NCI-H748 treated with DMSO at 0.1 percent for 48 hours (cell line): Measurements from ENCODE around the gene ATG7.
A peak's percentile ranks its signal among the peaks of the same experiment; 100 is the strongest.
"Not testable (repeated sequence)": the region's sequence is repeated elsewhere in the genome, so short reads cannot be mapped to it uniquely, and the experiment has no call there.

ENCODE experiments used
- DNase-seq: peaks from one replicate; lab custom pipeline; 2025; lab: John Stamatoyannopoulos, UW

ATG7 gene

DNA sequence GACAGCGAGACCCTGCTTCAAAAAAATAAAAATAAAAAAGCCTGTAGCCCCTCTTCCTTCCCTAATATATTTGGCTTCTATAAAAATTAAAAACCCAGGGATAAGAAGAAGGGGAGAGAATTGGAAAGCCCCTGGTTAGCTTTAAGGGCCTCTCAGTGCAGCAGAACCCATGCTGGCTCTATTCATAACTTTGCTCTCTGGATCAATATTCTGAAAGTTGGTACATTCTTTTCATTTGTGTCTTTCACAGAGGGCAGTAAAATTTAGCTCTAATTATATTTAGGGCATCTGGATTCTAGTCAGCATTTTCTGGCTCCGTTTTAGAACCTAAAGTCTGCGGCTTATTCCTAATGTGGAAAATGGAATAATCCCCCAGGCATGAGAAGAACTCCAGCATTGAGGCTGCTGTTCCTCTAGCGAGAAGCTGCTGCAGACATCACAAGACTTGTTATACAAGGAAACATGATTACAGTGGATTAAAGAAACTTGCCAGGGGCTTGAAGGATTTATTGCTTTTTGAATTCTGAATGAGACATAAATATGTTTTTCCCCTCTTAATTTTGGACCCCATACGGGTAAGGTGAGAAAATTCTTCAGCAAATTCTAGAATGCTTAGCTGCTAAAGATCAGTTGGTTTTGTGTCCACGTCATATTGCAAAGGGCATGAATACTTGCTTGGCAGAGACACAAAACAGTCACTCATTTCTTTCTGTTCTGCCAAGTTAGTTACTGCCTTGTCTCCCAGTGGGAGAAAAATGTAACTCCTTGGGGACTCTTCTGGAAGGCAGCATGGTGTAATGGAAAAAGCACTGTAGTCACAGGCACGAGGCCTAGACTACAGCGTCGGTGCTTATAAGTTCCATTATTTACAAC is 193.8 kb downstream of the ATG7 start:
- DNase-seq, result no peak

DNA sequence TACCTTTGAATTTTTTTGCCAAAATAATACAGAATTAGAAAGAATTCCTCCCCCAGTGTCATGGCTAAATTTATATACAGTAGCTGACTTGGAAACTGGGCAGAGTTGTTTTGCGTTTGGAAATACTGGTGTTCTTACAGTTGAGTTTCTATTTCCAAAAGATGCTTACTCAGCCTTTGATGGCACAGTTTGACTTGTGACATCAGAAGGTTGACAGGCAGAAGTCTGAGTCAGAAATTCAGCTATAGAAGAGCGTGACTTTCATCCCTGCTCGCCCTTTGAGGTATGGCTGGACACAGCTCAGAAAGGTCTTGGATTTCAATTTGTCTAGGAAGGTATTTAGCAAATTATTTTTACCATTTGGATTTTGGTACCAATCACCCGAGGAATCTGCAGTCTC is 195.7 kb downstream of the ATG7 start:
- DNase-seq, result no peak

DNA sequence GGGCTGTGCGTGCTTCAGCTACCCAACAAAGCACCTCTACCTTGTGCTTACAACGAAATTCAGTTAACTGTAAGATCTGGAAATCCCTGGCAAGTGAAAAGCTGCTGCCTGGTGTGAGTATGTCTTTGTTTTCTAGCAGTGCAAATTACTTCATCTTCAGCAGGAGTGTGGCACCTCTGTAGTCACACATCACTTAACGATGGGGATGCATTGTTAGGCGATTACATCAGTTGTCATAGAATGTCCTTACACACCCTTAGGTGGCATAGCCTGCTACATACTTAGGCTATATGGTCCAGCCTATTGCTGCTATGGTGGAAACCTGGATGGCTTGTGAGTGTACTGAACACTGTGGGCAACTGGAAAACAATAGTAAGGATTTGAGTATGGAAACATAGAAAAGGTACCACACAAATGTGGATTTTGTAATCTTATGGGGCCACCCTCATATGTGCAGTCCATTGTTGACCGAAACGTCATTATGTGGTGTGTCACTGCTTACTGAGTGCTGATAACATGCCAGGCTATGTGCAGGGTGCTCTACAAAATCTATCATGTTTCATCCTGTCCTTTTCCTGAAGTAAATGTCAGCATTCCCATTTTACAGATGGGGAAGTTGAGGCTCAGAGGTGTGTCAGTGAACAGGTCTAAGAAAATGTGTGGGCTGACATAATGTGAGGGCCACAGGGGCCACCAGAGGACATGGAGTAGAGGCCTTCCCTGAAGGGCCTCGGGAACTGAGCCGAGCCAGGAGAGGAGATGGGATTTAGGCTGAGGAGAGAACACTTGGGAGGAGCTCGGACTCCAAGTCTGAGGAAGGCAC is 198.0 kb downstream of the ATG7 start:
- no peak for DNase-seq

DNA sequence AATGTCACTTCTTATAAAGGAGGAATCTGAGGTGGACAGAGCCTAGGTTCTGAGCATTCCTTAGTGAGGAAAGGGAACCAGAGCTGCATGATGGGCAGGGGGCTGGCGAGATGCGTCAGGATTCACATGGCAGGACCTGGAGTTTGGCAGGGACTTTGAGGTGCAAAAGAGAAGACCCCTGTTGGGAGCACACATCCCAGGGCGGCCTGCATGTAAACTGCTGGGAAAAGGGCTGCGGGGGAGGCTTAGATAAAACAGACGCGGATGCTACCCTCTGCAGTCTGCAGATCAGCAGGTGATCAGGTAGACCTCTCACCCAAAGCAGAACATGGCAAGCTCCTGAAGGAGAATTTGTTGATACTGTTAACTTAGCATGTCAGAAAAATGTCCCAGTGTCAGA is 203.1 kb downstream of the ATG7 start:
- no peak for DNase-seq

DNA sequence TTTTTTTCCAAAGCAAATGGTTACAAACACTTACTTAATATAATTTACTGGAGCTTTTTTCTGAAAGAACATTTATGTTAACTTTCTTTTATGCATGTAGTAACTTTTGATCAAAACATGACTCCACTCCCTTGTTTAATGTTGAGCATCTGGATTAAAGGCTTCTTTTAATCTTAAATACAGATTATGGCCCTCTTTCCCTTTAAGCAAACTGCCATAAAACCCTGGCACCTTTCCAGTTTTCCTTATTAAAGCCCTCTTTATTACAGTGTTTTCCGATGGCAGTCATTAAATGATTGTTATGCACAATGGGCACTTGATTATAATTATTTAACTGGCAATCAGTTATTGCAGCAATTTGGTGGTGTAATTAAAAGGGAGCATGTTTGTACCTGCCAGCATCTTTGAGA is 204.5 kb downstream of the ATG7 start:
- peak; percentile 92 for DNase-seq

DNA sequence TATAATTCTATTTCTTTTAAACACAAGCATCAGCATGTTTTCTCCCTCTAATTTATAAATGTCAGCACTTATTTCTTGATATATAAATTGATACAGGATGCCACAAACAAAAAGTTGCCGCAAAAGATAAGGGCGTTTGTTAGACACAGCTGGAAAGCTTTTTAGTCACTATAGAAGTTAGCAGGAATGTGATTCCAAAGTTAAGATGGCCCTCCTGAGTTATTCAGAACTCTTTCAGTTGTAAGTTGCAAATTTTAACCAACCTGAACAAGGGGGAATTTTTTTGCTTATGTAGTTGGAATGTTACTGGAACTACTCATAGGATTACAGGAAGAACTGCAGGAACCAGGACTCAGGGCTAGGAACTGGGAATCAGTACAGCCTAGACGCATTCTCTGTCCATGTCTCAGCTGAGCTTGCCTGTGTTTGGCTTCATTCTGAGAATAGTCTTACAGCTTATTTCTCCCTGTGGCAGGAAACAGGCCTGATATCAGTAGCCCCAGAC is 205.3 kb downstream of the ATG7 start:
- DNase-seq, result no peak

DNA sequence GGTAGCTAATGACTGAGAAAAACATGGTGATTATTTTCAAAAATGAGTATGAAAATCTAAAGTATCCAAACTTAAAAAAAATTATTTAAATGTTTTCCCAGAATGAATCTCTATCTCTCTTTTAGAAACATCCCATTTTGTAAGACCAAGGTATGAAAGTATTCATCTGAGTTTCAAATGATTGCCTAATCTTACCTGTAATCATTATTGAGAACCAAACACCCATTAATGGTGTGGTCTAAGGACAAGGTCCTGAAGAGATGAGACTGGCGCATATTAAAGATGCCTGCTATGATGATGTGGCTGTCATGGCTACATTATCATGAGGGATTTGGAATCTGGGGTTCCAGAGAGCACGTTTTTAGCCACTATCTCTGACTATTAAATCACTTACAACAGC is 206.0 kb downstream of the ATG7 start:
- DNase-seq, result no peak

DNA sequence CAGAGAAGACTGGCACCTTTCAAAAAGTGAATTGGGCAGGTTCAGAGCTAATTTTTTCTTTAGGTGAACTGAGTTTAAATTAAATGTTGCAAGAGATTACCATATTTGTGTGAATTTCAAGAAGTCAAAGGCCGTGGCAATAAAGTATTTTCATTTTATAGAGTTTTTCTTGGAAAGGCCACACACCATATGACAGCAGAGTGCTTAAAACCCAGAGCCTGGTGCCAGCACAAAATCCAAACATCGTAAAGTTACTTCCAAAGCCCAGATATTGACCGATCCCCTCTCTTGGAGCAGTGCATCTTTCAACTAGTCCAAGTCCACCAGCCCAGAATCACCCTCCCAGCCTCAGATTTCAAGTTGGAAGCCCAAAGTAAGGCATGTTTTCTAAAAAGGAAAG is 207.0 kb downstream of the ATG7 start:
- DNase-seq, result no peak

DNA sequence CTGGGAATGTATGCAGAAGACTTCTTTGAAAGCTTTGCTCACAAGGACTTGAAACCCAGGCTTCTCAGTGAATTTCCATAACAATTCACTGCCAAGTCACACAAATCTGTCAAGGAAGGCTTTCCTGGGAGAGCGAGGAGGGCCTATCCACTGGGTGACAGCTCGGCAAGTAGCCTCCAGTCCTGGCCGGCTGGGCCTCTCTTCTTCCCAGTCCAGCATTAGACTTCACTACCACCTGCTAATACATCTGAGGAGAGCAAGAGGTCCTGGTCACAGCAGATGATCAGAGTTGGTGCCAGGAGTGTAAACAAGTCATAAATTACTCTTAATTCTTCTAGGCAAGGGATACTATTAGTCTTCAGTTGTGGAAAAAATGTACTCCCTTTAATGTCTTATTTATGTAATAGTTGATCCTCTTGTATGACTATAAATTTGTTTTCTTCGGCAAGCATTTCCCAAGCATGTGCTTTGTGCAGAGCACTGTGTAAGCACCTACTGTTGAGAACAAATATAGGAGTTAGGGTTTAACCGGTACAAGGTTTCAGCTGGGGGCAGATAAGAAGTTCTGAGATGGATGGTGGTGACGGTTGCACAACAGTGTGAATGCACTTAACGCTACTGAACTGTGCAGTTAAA is 208.6 kb downstream of the ATG7 start:
- peak; percentile 53 for DNase-seq

DNA sequence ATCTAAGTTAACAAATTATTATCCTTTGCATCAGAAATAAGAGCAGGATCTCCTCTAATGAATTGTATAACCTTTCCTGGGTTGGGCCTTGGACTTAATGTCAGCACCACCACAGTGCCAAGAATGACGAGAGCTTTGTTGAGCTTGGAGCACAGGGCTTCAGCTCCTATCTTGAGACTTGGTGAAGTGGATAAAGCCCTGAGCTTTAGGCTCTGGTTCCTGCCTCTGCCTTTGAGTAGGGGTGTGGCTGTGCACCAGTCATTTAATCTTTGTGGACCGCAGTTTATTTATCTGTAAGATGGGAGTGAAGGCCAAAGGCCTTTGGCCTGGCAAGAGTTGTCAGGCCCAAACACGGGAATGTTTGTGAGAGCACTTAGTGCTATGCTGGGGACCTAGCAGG is 209.4 kb downstream of the ATG7 start:
- no peak for DNase-seq

DNA sequence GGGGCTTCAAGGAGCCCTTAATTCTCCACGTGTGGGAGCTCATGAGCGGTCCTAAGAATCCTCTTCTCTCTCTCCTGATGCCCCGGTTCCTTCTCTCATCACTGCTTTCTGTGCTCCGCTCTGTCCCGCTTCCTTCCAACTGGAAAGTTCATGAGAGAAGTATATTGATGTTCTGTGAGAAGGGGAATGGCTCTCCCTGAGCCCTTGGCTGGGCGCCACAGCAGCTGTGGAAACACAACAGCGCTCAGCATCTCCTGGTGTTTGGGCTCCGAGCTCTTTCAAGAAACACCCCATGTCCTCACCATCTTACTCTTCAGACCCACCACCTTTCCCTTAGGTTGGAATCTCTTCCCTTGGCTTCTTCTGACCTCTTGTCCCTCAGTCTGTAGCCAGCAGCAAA is 209.8 kb downstream of the ATG7 start:
- no peak for DNase-seq

DNA sequence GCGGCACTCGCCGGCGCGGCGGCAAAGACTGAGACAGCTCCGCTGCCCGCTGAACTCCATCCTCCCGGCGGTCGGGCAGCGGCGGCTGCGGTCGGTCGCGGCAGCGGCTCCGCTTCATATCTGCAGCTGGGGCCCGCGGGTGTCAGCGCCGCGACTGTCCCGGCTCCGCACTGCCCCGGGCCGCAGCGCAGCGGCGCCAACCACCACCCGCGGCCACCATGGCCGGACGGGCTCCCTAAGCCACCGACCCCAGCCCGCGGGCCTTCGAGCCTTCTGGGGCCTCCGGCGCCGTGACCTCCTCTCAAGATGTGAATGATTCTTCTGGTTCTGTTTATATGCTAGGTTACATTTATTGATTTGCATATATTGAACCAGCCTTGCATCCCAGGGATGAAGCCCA is 216.2 kb downstream of the ATG7 start:
- not testable (repeated sequence) for DNase-seq

DNA sequence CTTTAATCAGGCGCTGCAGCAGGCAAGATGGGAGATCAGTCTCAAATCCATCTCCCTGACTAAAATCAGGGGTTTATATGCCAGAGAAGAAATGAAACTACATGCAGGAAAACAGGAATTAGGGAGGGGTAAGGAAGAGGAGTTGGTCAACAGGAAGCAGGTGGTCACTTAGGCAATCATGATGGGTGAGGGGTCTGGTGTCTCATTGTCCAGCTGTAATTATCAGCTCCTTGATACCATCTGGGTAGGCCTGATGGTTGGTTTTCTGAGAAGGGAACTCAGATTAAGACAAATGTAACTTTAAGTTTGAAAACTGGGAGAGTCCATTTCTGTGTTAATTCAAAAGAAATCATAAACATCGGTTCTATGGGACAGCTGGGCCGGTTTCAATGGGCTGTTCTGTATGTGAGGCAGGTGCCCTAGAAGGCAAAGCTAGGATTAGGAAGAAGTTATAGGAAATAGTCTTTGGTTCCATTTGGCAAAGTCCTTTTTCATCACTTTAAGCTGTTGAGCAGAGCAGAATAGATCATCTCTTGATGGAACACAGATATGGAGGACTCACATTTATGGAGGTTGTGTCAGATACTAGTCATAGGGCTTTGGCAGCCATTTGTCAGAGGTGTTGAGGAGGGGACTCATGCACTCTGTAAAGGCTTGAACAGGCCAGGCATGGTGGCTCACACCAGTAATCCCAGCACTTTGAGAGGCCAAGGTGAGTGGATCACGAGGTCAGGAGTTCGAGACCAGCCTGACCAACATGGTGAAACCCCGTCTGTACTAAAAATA is 222.1 kb downstream of the ATG7 start:
- no peak for DNase-seq

DNA sequence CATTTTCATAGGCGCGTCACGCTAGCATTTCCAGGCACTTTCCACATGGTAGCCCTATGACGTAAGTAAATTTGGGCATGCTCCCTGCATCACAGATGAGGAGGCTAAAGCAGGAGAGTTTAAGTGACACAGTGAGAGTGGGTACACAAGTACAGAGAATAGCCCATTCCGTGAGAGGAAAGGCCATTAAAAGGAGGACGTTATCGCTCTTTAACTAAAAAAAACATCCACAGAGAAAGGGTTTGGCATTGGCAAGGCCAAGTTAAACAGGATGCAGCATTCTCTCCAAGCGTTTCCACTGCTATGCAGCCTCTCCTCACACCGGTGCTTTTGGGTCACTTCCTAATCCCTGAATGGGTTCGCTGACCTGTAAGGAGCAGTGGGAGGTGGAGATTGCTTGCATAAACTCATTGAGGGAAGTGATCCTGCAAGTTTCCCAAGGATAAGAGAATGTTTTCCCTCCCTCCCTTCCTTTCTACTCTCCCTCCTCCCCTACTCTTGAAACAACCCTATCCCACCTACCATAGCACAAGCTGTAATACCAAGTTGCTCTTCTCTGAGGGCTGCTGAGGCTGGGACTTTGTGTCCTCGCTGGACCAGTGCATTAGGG is 223.9 kb downstream of the ATG7 start:
- no peak for DNase-seq

DNA sequence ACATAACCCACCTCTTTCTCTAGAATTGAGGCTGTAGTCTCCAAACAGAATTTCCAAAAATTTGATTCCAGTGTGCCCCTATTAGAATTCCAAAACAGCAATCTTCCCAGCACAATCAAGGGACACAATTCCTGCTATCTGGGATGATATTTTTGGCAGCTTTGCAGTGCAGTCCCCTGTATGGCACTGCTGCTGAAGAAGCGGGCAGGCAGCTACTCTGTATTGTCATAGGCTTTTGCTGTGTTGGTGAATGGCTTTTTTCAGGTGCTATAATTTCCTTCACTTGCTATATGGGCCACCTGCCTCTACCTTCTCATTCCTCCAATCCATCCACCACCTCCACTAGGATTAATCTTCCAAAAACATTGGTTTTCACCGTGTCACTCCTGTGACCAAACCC is 226.0 kb downstream of the ATG7 start:
- no peak for DNase-seq

DNA sequence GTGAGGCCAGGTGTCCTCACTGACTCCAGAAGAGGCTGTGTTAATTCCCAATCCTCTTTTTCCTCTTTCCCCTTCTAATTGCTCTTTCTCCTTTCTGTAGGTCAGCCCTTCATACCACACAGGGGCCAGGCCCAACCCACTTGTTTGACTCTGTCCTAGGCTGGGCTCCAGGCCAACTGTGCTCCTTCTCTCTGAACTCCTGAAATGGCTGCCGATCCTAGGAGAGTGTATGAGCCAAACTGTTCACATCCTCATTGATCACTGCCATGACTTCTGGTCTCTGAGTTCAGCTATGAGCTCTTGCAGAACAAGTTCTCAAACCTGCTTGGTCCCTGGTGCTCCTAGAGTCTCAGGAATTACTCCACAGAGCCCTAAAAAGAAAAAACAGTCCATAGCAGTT is 226.4 kb downstream of the ATG7 start:
- DNase-seq, result peak; percentile 10

DNA sequence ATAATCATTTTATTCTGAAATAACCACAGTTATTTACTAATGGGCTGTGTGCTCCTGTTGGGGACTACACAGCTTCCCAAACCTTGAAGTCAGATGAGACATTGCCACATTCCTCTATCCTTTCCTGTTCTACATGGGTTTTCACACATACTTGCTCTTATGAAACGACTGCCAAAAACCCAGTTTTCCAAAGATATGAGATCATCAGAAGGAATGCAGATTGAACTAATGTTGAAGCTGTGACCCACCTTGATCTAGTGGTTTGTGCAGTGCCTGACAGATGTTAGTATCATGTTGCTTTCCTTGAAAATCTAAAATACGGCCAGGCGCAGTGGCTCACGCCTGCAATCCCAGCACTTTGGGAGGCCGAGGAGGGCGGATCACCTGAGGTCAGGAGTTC is 226.9 kb downstream of the ATG7 start:
- no peak for DNase-seq

DNA sequence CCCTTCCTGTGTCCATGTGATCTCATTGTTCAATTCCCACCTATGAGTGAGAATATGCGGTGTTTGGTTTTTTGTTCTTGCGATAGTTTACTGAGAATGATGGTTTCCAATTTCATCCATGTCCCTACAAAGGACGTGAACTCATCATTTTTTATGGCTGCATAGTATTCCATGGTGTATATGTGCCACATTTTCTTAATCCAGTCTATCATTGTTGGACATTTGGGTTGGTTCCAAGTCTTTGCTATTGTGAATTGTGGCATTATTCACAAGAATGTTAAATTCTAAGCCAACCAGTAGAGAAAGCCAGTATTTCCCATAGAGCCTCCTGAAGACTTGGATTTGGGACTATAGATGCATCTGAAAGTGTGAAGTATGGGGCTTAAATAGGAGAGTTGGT is 230.2 kb downstream of the ATG7 start:
- not testable (repeated sequence) for DNase-seq

DNA sequence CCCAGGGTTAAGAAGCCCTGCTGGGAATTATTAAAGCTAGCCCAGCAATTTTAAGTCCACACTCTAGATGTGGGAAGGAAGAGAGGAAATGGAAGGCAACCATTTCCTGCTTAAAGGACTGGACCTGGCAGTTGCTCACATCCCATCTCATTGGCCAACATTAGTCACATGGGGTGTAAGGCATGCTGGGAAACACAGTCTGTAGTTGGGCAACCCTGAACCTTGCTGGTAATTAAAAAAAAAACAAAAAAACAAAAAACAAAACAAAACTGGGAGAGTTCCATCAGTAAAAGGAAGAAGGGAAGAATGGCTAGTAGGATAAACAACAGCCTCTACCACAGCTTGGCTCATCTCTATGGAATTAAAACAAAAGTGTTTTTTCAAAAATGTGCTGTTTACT is 235.5 kb downstream of the ATG7 start:
- no peak for DNase-seq

DNA sequence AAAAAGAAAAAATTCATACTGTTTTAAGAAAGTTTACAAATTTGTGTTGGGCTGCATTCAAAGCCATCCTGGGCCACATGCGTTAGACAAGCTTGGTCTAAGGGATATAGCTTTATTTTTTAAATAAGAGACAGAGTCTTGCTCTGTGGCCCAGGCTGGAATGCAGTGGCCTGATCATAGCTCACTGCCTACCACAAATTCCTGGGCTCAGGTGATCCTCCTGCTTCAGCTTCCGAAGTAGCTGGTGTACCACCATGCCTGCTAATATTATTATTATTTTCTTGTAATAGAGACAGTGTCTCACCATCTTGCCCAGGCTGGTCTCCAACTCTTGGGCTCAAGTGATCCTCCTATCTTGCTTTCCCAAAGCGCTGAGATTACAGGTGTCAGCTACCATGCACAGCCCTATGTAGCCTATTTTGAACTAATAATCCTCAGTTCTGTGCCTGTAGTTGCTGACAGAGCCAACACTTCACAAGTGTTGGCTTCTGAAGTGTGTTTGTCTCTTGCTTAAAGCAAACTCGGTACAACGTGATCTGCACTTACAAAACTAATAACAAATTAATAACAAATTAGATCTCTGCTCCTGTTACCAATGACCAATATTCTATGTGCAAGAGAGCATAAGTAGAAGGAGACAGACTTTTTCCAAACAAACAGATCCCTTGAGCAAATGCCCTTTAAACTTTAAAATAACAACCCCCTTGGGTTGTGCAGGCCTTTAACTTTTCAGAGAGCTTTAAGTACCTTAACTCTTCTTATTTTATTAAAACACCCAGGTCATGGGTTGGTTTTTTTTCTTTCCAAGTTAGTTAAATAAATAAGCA is 236.4 kb downstream of the ATG7 start:
- DNase-seq, result peak; percentile 23
